DOHH2 (cell line): Measurements from ENCODE around the gene TMTC2.

Source experiments
- EZH2phosphoT487 ChIP-seq: fragments of 200-600 bp; sonication (generic); IDR thresholded peaks from 2 replicates; pipeline ENCODE4 v1.6.1; 2017; ENCODE audit warnings: borderline replicate concordance, mild to moderate bottlenecking, antibody characterized with exemption, low read length, moderate library complexity, mixed read lengths
- TF ChIP-seq, protein P1 (sequence below): fragments of 200-600 bp; sonication (generic); IDR thresholded peaks from one replicate; pipeline ENCODE4 v1.5.1; 2014; ENCODE audit warnings: antibody characterized with exemption, mild to moderate bottlenecking, low read depth, low read length; ENCODE audit not compliant: poor library complexity, severe bottlenecking

DNA sequence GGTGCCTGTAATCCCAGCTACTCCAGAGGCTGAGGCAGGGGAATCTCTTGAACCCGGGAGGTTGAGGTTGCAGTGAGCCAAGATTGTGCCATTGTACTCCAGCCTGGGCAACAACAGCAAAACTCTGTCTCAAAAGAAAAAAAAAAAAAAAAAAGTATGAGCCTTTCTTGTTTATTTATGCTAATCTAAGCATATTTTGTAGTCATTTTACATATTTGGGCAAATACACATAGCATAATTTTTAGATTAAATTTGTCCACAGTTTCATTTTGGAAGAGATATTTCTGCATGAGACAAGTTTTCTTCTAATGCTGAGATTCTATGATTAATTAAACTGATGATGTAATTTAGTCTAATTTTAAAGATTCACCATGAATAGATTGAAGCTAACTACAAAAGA lies 494.4 kb downstream of the TMTC2 start:
- TF ChIP-seq, protein P1, sequence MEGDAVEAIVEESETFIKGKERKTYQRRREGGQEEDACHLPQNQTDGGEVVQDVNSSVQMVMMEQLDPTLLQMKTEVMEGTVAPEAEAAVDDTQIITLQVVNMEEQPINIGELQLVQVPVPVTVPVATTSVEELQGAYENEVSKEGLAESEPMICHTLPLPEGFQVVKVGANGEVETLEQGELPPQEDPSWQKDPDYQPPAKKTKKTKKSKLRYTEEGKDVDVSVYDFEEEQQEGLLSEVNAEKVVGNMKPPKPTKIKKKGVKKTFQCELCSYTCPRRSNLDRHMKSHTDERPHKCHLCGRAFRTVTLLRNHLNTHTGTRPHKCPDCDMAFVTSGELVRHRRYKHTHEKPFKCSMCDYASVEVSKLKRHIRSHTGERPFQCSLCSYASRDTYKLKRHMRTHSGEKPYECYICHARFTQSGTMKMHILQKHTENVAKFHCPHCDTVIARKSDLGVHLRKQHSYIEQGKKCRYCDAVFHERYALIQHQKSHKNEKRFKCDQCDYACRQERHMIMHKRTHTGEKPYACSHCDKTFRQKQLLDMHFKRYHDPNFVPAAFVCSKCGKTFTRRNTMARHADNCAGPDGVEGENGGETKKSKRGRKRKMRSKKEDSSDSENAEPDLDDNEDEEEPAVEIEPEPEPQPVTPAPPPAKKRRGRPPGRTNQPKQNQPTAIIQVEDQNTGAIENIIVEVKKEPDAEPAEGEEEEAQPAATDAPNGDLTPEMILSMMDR: no peak
- no peak for TF ChIP-seq EZH2phosphoT487
